HepG2 (cell line): ENCODE data around the gene LDLRAD3. TPM values are rescaled to one million over a fixed set of nuclear protein-coding genes. Genes with fewer than 3 reads are reported as not detected.

Experiments used
- ATAC-seq: fragments of 200-7000 bp; cut with Tn5 transposase; 3 replicates; pipeline ENCODE4 v1.9.1; 2020; ENCODE audit warnings: mild to moderate bottlenecking, moderate library complexity
- BruUV-seq: library from RNA; stranded (reverse); fragments of 400-500 nt; replicated peaks from 2 replicates; lab custom pipeline; 2021; lab: Mats Ljungman, UMichigan
- CTCF ChIA-PET: fragments of 300-600 bp; formaldehyde crosslinking; extraction: SDS; loops from one replicate; lab custom pipeline; 2021; ENCODE audit warnings: low total read pairs, inconsistent platforms, low intra/inter-chr PET ratio; lab: Yijun Ruan, JAX
- POLR2A ChIA-PET: fragments of 350-600 bp; sonication (Branson Sonifier 250); formaldehyde crosslinking; loops from one replicate; lab custom pipeline; 2020; ENCODE audit warnings: antibody characterized with exemption, inconsistent platforms; lab: Yijun Ruan, JAX
- DNase-seq: peaks from one replicate; pipeline ENCODE4 v3.0.0-alpha.2; 2015; ENCODE audit warnings: low spot score
- FAIRE-seq: peaks from 3 replicates; lab custom pipeline; 2011; peaks lifted over from hg19 to GRCh38; lab: Jason Lieb, UNC
- H2AFZ ChIP-seq: one replicate; pipeline ENCODE4 v1.6.1; 2011; ENCODE audit warnings: low read length, inconsistent platforms
- H3K27ac ChIP-seq: fragments of 300-600 bp; 3 replicates; pipeline ENCODE4 v1.8.0; 2011; ENCODE audit warnings: mixed run types, mild to moderate bottlenecking, mixed read lengths, low read length, inconsistent platforms; ENCODE audit not compliant: insufficient read depth; ENCODE audit errors: extremely low read length
- H3K27me3 ChIP-seq, 2 experiments: fragments of 200-600 bp in 1 of 2; 2 replicates in 1 of 2; 3 replicates in 1 of 2; pipeline versions ENCODE4 v1.6.0 to v1.8.0; 2011; ENCODE audit warnings: low read length in 2 of 2, mild to moderate bottlenecking in 2 of 2, moderate library complexity in 2 of 2, inconsistent platforms in 1 of 2; ENCODE audit not compliant: insufficient read depth in 2 of 2, control insufficient read depth in 1 of 2
- H3K36me3 ChIP-seq, 2 experiments: fragments of 200-600 bp in 1 of 2; replicated peaks in 1 of 2; 2 replicates in 1 of 2; 3 replicates in 1 of 2; pipeline versions ENCODE4 v1.5.1 to v1.8.0; 2011; ENCODE audit warnings: low read length in 2 of 2, inconsistent platforms in 1 of 2; ENCODE audit not compliant: insufficient read depth in 2 of 2, control insufficient read depth in 1 of 2
- H3K4me1 ChIP-seq: 2 replicates; pipeline ENCODE4 v1.5.1; 2012; ENCODE audit warnings: low read length, inconsistent platforms; ENCODE audit not compliant: insufficient read depth
- H3K4me2 ChIP-seq: 2 replicates; pipeline ENCODE4 v1.6.0; 2011; ENCODE audit warnings: low read depth, low read length, inconsistent platforms
- H3K4me3 ChIP-seq, 3 experiments: fragments of 200-600 bp in 1 of 3; sonication (generic), shearing (Covaris generic) in 1 of 3; replicated peaks in 1 of 3; 2 replicates each; pipeline ENCODE4 v1.5.1; 2011 to 2016; ENCODE audit warnings: low read length in 3 of 3, inconsistent platforms in 2 of 3, low read depth in 2 of 3, mild to moderate bottlenecking in 2 of 3, control low read depth in 1 of 3, mixed read lengths in 1 of 3; ENCODE audit not compliant: insufficient read depth in 1 of 3
- H3K79me2 ChIP-seq: one replicate; pipeline ENCODE4 v1.6.1; 2011; ENCODE audit warnings: low read length, inconsistent platforms; ENCODE audit not compliant: insufficient read depth
- H3K9ac ChIP-seq: 2 replicates; pipeline ENCODE4 v1.6.0; 2011; ENCODE audit warnings: mild to moderate bottlenecking, low read depth, low read length, inconsistent platforms; ENCODE audit not compliant: insufficient read depth
- H3K9me3 ChIP-seq: 2 replicates; pipeline ENCODE4 v1.5.1; 2012; ENCODE audit warnings: mild to moderate bottlenecking, low read length
- H4K20me1 ChIP-seq: 2 replicates; pipeline ENCODE4 v1.6.0; 2011; ENCODE audit warnings: inconsistent platforms, mild to moderate bottlenecking, low read length, moderate library complexity; ENCODE audit not compliant: insufficient read depth
- HMGXB3 ChIP-seq: sonication (generic); formaldehyde crosslinking; IDR thresholded peaks from 2 replicates; pipeline ENCODE4 v1.4.0; 2020; ENCODE audit warnings: missing genetic modification reagents, borderline replicate concordance
- HNF4A ChIP-seq: sonication (generic); formaldehyde crosslinking; IDR thresholded peaks from 2 replicates; pipeline ENCODE4 v1.4.0; 2020; ENCODE audit warnings: missing genetic modification reagents
- HOMEZ ChIP-seq: IDR thresholded peaks from 2 replicates; pipeline ENCODE4 v1.6.1; 2016; ENCODE audit warnings: low read depth
- NAIF1 ChIP-seq: sonication (generic); formaldehyde crosslinking; IDR thresholded peaks from 2 replicates; pipeline ENCODE4 v1.5.0; 2020; ENCODE audit warnings: mild to moderate bottlenecking, missing genetic modification reagents, borderline replicate concordance
- NFIC ChIP-seq: IDR thresholded peaks from 2 replicates; pipeline ENCODE4 v1.6.1; 2012; ENCODE audit warnings: mild to moderate bottlenecking, low read length, inconsistent platforms
- PAF1 ChIP-seq: IDR thresholded peaks from 2 replicates; pipeline ENCODE4 v1.6.1; 2016; ENCODE audit warnings: missing genetic modification reagents, missing compliant biosample characterization
- PCBP2 ChIP-seq: fragments of 200-400 bp; formaldehyde crosslinking; optimal IDR thresholded peaks from 2 replicates; pipeline ENCODE3; 2018; ENCODE audit warnings: low read length, low read depth; ENCODE audit not compliant: poor library complexity, severe bottlenecking
- POLR2AphosphoS2 ChIP-seq: IDR thresholded peaks from 2 replicates; pipeline ENCODE4 v1.6.1; 2011; ENCODE audit warnings: low read depth, low read length, improper control_type of control experiment
- RFX5 ChIP-seq: IDR thresholded peaks from 2 replicates; pipeline ENCODE4 v1.6.1; 2011; ENCODE audit warnings: low read depth, low read length, improper control_type of control experiment
- SNRNP70 ChIP-seq: fragments of 200-400 bp; formaldehyde crosslinking; IDR thresholded peaks from 2 replicates; pipeline ENCODE4 v1.6.1; 2017; ENCODE audit warnings: mild to moderate bottlenecking, low read depth, low read length, moderate library complexity
- ZMYM2 ChIP-seq: sonication (generic); formaldehyde crosslinking; IDR thresholded peaks from 2 replicates; pipeline ENCODE4 v1.8.0; 2022; ENCODE audit warnings: mild to moderate bottlenecking, missing genetic modification reagents
- ZNF335 ChIP-seq: sonication (generic); formaldehyde crosslinking; IDR thresholded peaks from 2 replicates; pipeline ENCODE4 v1.4.0; 2020; ENCODE audit warnings: missing genetic modification reagents
- ZNF496 ChIP-seq: sonication (generic); formaldehyde crosslinking; IDR thresholded peaks from 2 replicates; pipeline ENCODE4 v1.8.1; 2023; ENCODE audit warnings: mild to moderate bottlenecking, moderate library complexity, missing genetic modification reagents; ENCODE audit not compliant: insufficient replicate concordance
- ZNF75D ChIP-seq: sonication (generic); formaldehyde crosslinking; IDR thresholded peaks from 2 replicates; pipeline ENCODE4 v1.8.1; 2023; ENCODE audit warnings: missing genetic modification reagents, mild to moderate bottlenecking, borderline replicate concordance
- WGBS: methylation state at CpG from one replicate; pipeline ENCODE4 v1.1.6; 2017; ENCODE audit warnings: low lambda C conversion rate; 5-methylcytosine and 5-hydroxymethylcytosine counted together
- in situ Hi-C: cut with HindIII; loops from 2 replicates; pipeline ENCODE4 v1.10.0; 2017; ENCODE audit warnings: low pct_unique_long_range_greater_than_20kb; ENCODE audit not compliant: extremely low pct_ligation_motif_present
- intact Hi-C: fragments of 100-400 bp; cut with micrococcal nuclease; formaldehyde crosslinking; loops from one replicate; pipeline ENCODE4 v1.10.0; 2022; ENCODE audit not compliant: unreplicated experiment
- polyA plus RNA-seq, 8 experiments: library from polyadenylated mRNA; depleted of rRNA in 3 of 8; stranded (reverse) in 7 of 8; unstranded in 1 of 8; fragments of >200 nt; fragmentation: Illumina TruSeq in 4 of 8; extraction: Trizol in 4 of 8; gene quantifications; 2 replicates each; pipeline versions ENCODE4 v1.2.1 to v1.2.3, GENCODE V29; 2011 to 2016; ENCODE audit warnings: low read depth in 4 of 8, missing spikeins in 1 of 8, mixed read lengths in 1 of 8; ENCODE audit not compliant: insufficient read depth in 1 of 8
- total RNA-seq, 5 experiments: library from RNA; depleted of rRNA; stranded (reverse); fragments of >200 nt; fragmentation: Illumina TruSeq; extraction: Trizol; gene quantifications; 2 replicates each; pipeline ENCODE4 v1.2.3, GENCODE V29; 2016; ENCODE audit warnings: low read depth in 1 of 5
- TF ChIP-seq, protein P1 (sequence below): sonication (generic); formaldehyde crosslinking; IDR thresholded peaks from 2 replicates; pipeline ENCODE4 v1.8.1; 2022; ENCODE audit warnings: mild to moderate bottlenecking, missing genetic modification reagents
- TF ChIP-seq, protein P2 (sequence below): IDR thresholded peaks from 2 replicates; pipeline ENCODE4 v1.6.1; 2016; ENCODE audit warnings: low read depth, borderline replicate concordance
- TF ChIP-seq, protein P3 (sequence below): sonication (generic); formaldehyde crosslinking; IDR thresholded peaks from 2 replicates; pipeline ENCODE4 v1.5.0; 2020; ENCODE audit warnings: missing genetic modification reagents, mild to moderate bottlenecking, borderline replicate concordance

LDLRAD3 gene
- total and polyA plus RNA-seq, 2 of the 13 experiments (the other 11 are each of a cell fraction or from before 2014, with no cell fraction given) = 0.50 to 0.60 TPM

GRCh38 chr11:36156161-36156816, 212.4 kb downstream of the LDLRAD3 start:
- no peak for ATAC-seq
- 0 out of 5 replicates have a peak, but pooled peaks cover 0 to 3% of the 10 kb centered on the region in 2 experiments for H3K27me3 ChIP-seq
- POLR2A ChIA-PET = no interaction called here
- 33% methylated on average over 2 of the region's 4 CpGs for WGBS
- DNase-seq = no peak
- no peak overlapping the region for H3K9ac ChIP-seq
- no peaks in the 10 kb centered on the region for H3K9me3 ChIP-seq
- no peaks in the 10 kb centered on the region for H3K79me2 ChIP-seq
- no peaks in the 10 kb centered on the region for H4K20me1 ChIP-seq
- no peak for TF ChIP-seq HNF4A (CRISPR knock-in tag)
- TF ChIP-seq, protein P1, sequence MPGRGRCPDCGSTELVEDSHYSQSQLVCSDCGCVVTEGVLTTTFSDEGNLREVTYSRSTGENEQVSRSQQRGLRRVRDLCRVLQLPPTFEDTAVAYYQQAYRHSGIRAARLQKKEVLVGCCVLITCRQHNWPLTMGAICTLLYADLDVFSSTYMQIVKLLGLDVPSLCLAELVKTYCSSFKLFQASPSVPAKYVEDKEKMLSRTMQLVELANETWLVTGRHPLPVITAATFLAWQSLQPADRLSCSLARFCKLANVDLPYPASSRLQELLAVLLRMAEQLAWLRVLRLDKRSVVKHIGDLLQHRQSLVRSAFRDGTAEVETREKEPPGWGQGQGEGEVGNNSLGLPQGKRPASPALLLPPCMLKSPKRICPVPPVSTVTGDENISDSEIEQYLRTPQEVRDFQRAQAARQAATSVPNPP (CRISPR knock-in tag) = no peak
- no peak for TF ChIP-seq ZNF75D
- TF ChIP-seq HOMEZ (CRISPR knock-in tag) = no peak
- TF ChIP-seq, protein P2, sequence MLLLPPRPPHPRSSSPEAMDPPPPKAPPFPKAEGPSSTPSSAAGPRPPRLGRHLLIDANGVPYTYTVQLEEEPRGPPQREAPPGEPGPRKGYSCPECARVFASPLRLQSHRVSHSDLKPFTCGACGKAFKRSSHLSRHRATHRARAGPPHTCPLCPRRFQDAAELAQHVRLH (CRISPR knock-in tag) = no peak
- TF ChIP-seq NAIF1 (CRISPR knock-in tag) = no peak
- TF ChIP-seq NFIC = no peak
- no peak for TF ChIP-seq ZMYM2
- no peak for TF ChIP-seq PAF1 (CRISPR knock-in tag)
- TF ChIP-seq SNRNP70 = no peak
- TF ChIP-seq, protein P3, sequence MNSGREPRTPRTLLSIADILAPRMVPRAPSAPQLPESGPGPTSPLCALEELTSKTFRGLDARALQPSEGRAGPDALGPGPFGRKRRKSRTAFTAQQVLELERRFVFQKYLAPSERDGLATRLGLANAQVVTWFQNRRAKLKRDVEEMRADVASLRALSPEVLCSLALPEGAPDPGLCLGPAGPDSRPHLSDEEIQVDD (CRISPR knock-in tag) = no peak
- TF ChIP-seq ZNF496 (CRISPR knock-in tag) = no peak
- TF ChIP-seq RFX5 = no peak
- TF ChIP-seq ZNF335 (CRISPR knock-in tag) = no peak
- TF ChIP-seq HMGXB3 (CRISPR knock-in tag) = no peak
- TF ChIP-seq PCBP2 = no peak
- TF ChIP-seq POLR2AphosphoS2 = no peak
- H3K4me2 ChIP-seq = no peak overlapping the region
- BruUV-seq = no TSS peak
- intact Hi-C loops (no loop called here), in situ Hi-C loops (no loop called here)
- no peak overlapping the region for H2AFZ ChIP-seq
- no peak overlapping the region for H3K4me3 ChIP-seq
- CTCF ChIA-PET = no interaction called here
- FAIRE-seq = no peak
- H3K27ac ChIP-seq = no peak overlapping the region
- no peaks in the 10 kb centered on the region for H3K4me1 ChIP-seq
- no peaks in the 10 kb centered on the region for H3K36me3 ChIP-seq
